ENCODE measurements around the gene LILRB5. TPM values are rescaled to one million over a fixed set of nuclear protein-coding genes. Genes with fewer than 3 reads are reported as not detected.
"Not testable (repeated sequence)": the region's sequence is repeated elsewhere in the genome, so short reads cannot be mapped to it uniquely, and the experiment has no call there.

The LILRB5 gene
- total RNA-seq, 1 experiment from 2014 or later, result not detected

DNA sequence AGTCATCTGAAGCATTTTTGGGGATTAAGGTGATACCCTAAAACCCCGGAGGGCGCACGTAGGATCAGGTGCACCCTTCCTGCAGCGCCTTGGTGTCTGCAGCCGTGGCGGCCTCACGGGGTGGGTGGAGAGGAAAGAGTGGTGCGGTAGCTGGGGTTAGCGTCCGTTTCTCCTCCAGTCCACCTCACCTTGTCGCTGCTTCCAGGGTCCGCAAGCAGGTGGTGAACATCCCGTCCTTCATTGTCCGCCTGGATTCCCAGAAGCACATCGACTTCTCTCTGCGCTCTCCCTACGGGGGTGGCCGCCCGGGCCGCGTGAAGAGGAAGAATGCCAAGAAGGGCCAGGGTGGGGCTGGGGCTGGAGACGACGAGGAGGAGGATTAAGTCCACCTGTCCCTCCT is 49.9 kb downstream of the LILRB5 start:
- H3K4me3 ChIP-seq (replicated peaks in 1 of 2; ENCODE audit: low read depth in 1 of 2, low read length in 2 of 2); H2AFZ ChIP-seq (ENCODE audit: low read depth, low read length, poor library complexity, severe bottlenecking); H3K9ac ChIP-seq (ENCODE audit: low read length); RAD21 ChIA-PET (ENCODE audit: low non-redundant PET in 1 of 2, low total read pairs in 2 of 2, uncharacterized antibody in 2 of 2, unreplicated experiment in 2 of 2); intact Hi-C loops (cut with micrococcal nuclease); CTCF ChIA-PET; H3K4me2 ChIP-seq (ENCODE audit: low read length); H3K9me2 ChIP-seq (ENCODE audit: insufficient read depth); DNase-seq (ENCODE audit: low read depth, low spot score); H3K9me3 ChIP-seq (ENCODE audit: control insufficient read depth in 1 of 2, insufficient read depth in 1 of 2, low read depth in 1 of 2, low read length in 2 of 2); BruUV-seq (replicated peaks); ATAC-seq; POLR2A ChIA-PET; H3K27ac ChIP-seq (ENCODE audit: low read depth, low read length); H3K27me3 ChIP-seq (ENCODE audit: insufficient read depth, low read length): not testable (repeated sequence)
- Histone ChIP-seq H4K20me1 (ENCODE audit: insufficient read depth) (peaks cover 65% of the 10 kb centered on the region; the same call in 1 of the 2 replicates), H3K36me3 (ENCODE audit: control insufficient read depth in 1 of 2, insufficient read depth in 2 of 2, low read length in 2 of 2) (peaks cover 47 to 60% of the 10 kb centered on the region in 2 experiments), H3K79me2 (ENCODE audit: insufficient read depth, low read length) (peaks cover 58% of the 10 kb centered on the region), H3K4me1 (ENCODE audit: control insufficient read depth in 1 of 2, insufficient read depth in 2 of 2, low read length in 2 of 2) (peaks cover 18 to 56% of the 10 kb centered on the region in 2 experiments)

GRCh38 chr19:54206831-54207177 is 50.3 kb downstream of the LILRB5 start:
- Histone ChIP-seq H3K27ac (ENCODE audit: low read depth, low read length) (no peak overlapping the region), H2AFZ (ENCODE audit: low read depth, low read length, poor library complexity, severe bottlenecking) (no peak overlapping the region), H3K9me2 (ENCODE audit: insufficient read depth) (no peaks in the 10 kb centered on the region), H3K27me3 (ENCODE audit: insufficient read depth, low read length) (no peaks in the 10 kb centered on the region), H3K9ac (ENCODE audit: low read length) (no peak overlapping the region), H3K9me3 (ENCODE audit: control insufficient read depth in 1 of 2, insufficient read depth in 1 of 2, low read depth in 1 of 2, low read length in 2 of 2) (no peaks in the 10 kb centered on the region), H3K4me2 (ENCODE audit: low read length) (no peak overlapping the region), H3K4me3 (replicated peaks in 1 of 2; ENCODE audit: low read depth in 1 of 2, low read length in 2 of 2) (no peak overlapping the region), H3K79me2 (ENCODE audit: insufficient read depth, low read length) (peaks cover 62% of the 10 kb centered on the region), H3K36me3 (ENCODE audit: control insufficient read depth in 1 of 2, insufficient read depth in 2 of 2, low read length in 2 of 2) (peaks cover 51 to 64% of the 10 kb centered on the region in 2 experiments), H3K4me1 (ENCODE audit: control insufficient read depth in 1 of 2, insufficient read depth in 2 of 2, low read length in 2 of 2) (peaks cover 18 to 60% of the 10 kb centered on the region in 2 experiments), H4K20me1 (ENCODE audit: insufficient read depth) (peaks cover 69% of the 10 kb centered on the region; the same call in 1 of the 2 replicates)
- ATAC-seq (no peak), DNase-seq (ENCODE audit: low read depth, low spot score) (no peak)
- TF ChIP-seq EZH2phosphoT487 (IDR thresholded peaks at IDR 0.05; ENCODE audit: borderline replicate concordance) (no peak), ZFX (IDR thresholded peaks at IDR 0.05) (no peak), CBX3 (IDR thresholded peaks at IDR 0.05; ENCODE audit: low read depth) (no peak), ZNF274 (IDR thresholded peaks at IDR 0.05; ENCODE audit: low read depth, low read length) (no peak), YY1 (IDR thresholded peaks at IDR 0.05; ENCODE audit: extremely low read depth, insufficient replicate concordance, low read depth, low read length) (no peak), SP1 (IDR thresholded peaks at IDR 0.05; ENCODE audit: low read depth) (no peak), FOSL1 (IDR thresholded peaks at IDR 0.05; ENCODE audit: low read depth) (no peak), EGR1 (IDR thresholded peaks at IDR 0.05; ENCODE audit: low read depth) (no peak), ELF1 (IDR thresholded peaks at IDR 0.05; ENCODE audit: borderline replicate concordance, low read depth) (no peak)
- CTCF ChIA-PET, result no interaction called here
- intact Hi-C loops (cut with micrococcal nuclease), result no loop called here
- no TSS peak for BruUV-seq (replicated peaks)
- RAD21 ChIA-PET (ENCODE audit: low non-redundant PET in 1 of 2, low total read pairs in 2 of 2, uncharacterized antibody in 2 of 2, unreplicated experiment in 2 of 2), result no interaction called here
- POLR2A ChIA-PET, result interaction anchor here (2.5 kb wide), 1 partner anchor 16 kb away, joined by 16 read pairs; the partner anchor contains the start of genes MBOAT7 and TSEN34

All from HCT116 (cell line).